Esophagus (tissue), 2 donors: ENCODE measurements around the gene CLCA1. TPM values are rescaled to one million over a fixed set of nuclear protein-coding genes. Genes with fewer than 3 reads are reported as not detected.

Source experiments
- H3K27ac ChIP-seq, 2 donors: one replicate each; pipeline ENCODE4 v1.5.1; 2013; ENCODE audit warnings: low read depth in 2 of 2, mild to moderate bottlenecking in 2 of 2, inconsistent platforms in 1 of 2, low read length in 1 of 2, moderate library complexity in 1 of 2
- H3K27me3 ChIP-seq, 2 donors: one replicate each; pipeline ENCODE4 v1.6.1; 2013; ENCODE audit warnings: low read length in 2 of 2, control low read depth in 1 of 2, mild to moderate bottlenecking in 1 of 2; ENCODE audit not compliant: insufficient read depth in 2 of 2, control insufficient read depth in 1 of 2
- H3K36me3 ChIP-seq, 2 donors: one replicate each; pipeline ENCODE4 v1.6.1; 2013; ENCODE audit warnings: low read length in 1 of 2; ENCODE audit not compliant: control insufficient read depth in 2 of 2, insufficient read depth in 2 of 2
- H3K4me1 ChIP-seq, 2 donors: one replicate each; pipeline ENCODE4 v1.6.1; 2013; ENCODE audit warnings: low read length in 1 of 2; ENCODE audit not compliant: control insufficient read depth in 2 of 2, insufficient read depth in 2 of 2
- H3K4me3 ChIP-seq, 2 donors: one replicate each; pipeline ENCODE4 v1.5.1; 2013; ENCODE audit warnings: low read length in 2 of 2, mild to moderate bottlenecking in 2 of 2, low read depth in 1 of 2, moderate library complexity in 1 of 2
- H3K9me3 ChIP-seq, 2 donors: one replicate each; pipeline ENCODE4 v1.6.1; 2013; ENCODE audit warnings: mild to moderate bottlenecking in 2 of 2, low read depth in 1 of 2, low read length in 1 of 2, moderate library complexity in 1 of 2; ENCODE audit not compliant: control insufficient read depth in 2 of 2, insufficient read depth in 1 of 2
- WGBS, 2 donors: extraction: QIAGEN DNeasy Blood & Tissue Kit; methylation state at CpG; one replicate each; pipeline ENCODE4 v1.1.7; 2013; 5-methylcytosine and 5-hydroxymethylcytosine counted together
- polyA plus RNA-seq, 2 donors: library from polyadenylated mRNA; stranded (reverse); fragments of 200-250 nt; gene quantifications; one replicate each; pipeline ENCODE4 v1.2.3, GENCODE V29; 2013
- donor health status: healthy with polysubstance abuse.
- donor health status: Bipolar disorder and iron deficiency.

The CLCA1 gene
- polyA plus RNA-seq, 2 donors: 0.10 TPM; not detected in 1

DNA sequence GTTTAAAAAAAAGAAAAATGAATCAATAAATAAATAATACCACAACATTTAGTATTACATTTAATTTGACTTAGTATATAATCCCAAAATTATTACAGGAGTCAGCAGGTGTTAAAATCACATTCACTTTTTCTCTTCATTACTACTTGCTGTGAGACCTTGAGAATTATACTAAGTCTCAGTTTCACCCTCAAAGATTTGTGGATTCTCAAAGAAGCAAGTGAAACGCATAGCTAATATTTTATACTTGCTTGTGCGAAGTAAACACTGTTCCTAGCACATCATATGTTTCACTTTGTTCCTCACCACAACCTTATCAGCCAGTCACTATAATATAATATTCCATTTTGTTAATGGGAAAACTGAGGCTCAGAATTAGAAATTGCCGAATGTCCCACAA, 4.0 kb downstream of the CLCA1 start:
- H3K36me3 ChIP-seq: no peaks in the 10 kb centered on the region
- 66 to 89% methylated on average over 3 of the region's 3 CpGs for WGBS, 2 donors
- H3K9me3 ChIP-seq: no peaks in the 10 kb centered on the region
- H3K4me1 ChIP-seq: no peaks in the 10 kb centered on the region
- H3K27me3 ChIP-seq: no peaks in the 10 kb centered on the region
- H3K27ac ChIP-seq: no peak overlapping the region
- no peak overlapping the region for H3K4me3 ChIP-seq

DNA sequence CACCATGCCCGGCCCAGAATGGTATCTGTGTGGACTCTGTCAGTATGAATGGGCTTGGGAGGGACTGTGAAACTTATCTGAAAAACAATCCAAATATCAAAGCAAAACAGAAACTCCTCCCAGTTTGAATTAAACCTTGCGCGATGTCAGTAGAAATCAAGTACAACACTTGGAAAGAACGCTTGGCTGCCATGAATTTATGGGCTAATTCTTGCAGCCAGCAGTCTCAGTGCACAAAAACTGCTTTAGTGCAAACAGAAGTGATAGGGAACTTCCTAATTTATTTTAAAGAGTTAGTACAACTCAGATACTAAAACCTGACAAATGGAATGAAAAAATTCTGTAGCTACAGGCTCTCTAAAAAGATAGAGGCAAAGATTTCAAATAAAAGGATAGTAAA, 8.5 kb downstream of the CLCA1 start:
- Histone ChIP-seq H3K9me3 (no peaks in the 10 kb centered on the region), H3K27me3 (no peaks in the 10 kb centered on the region), H3K4me1 (no peaks in the 10 kb centered on the region), H3K27ac (no peak overlapping the region), H3K36me3 (no peaks in the 10 kb centered on the region), H3K4me3 (no peak overlapping the region)
- 72 to 79% methylated on average over 4 of the region's 4 CpGs for WGBS, 2 donors

DNA sequence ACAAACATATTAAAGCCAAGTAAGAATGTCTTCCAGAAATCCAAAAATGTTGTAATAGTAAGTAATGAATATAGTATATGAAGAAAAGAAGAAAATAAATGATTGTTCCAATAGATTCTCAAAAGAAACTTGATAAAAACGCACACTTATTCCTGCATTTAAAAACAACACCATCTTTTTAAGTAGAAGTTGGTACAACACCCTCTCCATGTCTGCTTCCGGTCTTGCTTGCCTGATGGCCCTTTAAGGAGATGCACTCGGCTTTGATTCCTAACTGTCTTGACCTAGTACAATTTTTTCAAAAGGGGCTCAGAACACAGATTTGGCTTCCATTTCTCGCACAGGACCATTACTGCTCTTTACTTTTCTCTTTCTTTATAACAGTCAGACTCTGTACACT, 9.0 kb downstream of the CLCA1 start:
- Histone ChIP-seq H3K4me3 (no peak overlapping the region), H3K27me3 (no peaks in the 10 kb centered on the region), H3K9me3 (no peaks in the 10 kb centered on the region), H3K27ac (no peak overlapping the region), H3K4me1 (no peaks in the 10 kb centered on the region), H3K36me3 (no peaks in the 10 kb centered on the region)
- 76 to 80% methylated on average over 4 of the region's 4 CpGs for WGBS, 2 donors

DNA sequence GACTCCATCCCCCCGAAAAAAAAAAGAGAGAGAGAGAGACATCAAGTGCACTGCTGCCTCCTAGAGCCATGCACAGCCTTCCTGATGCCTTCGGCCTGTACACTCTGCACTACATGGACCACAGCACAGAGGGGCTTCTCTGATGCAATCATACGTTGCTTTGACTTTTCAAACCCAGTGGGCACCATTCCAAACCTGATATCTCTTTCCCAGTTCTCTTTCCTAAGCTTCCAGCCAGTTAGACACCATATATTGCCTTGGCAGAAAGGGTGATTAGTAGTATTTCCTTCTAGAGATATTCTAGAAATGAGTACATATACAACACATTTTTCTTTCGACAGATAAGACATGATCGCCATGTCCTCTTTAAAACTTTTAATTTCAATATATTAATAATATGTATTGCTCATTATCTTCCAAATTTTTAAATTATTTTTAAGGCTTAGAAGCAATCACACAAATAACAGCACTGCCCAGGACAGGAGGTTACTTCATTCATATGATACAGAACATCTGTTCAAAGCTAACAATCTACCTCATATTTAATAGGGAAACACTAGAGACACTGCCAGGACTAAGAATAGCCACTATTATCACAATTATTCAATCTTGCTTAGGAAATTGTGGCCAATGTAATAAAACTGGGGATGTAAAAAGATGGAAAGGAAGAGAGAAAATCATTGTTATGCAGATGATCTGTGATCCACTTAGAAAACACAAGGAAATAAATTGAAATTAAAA, 9.9 kb downstream of the CLCA1 start:
- H3K4me3 ChIP-seq: no peak overlapping the region
- WGBS, 2 donors: 67 to 91% methylated on average over 5 of the region's 5 CpGs
- H3K9me3 ChIP-seq: no peaks in the 10 kb centered on the region
- H3K27ac ChIP-seq: no peak overlapping the region
- no peaks in the 10 kb centered on the region for H3K36me3 ChIP-seq
- H3K4me1 ChIP-seq: no peaks in the 10 kb centered on the region
- H3K27me3 ChIP-seq: no peaks in the 10 kb centered on the region

DNA sequence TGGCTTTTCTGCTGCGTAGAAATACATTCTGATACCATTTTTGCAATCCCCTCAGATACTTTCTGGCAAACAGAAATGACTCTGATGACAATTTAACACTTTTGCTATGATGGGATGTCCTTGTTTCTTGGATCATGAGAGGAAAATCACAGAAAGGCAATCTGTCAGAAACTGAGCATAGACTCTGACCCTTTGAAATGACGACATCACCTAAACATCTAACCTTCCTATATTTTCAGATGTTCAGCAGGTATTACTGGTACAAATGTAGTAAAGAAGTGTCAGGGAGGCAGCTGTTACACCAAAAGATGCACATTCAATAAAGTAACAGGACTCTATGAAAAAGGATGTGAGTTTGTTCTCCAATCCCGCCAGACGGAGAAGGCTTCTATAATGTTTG, 13.2 kb downstream of the CLCA1 start:
- 82 to 90% methylated on average over 4 of the region's 4 CpGs for WGBS, 2 donors

DNA sequence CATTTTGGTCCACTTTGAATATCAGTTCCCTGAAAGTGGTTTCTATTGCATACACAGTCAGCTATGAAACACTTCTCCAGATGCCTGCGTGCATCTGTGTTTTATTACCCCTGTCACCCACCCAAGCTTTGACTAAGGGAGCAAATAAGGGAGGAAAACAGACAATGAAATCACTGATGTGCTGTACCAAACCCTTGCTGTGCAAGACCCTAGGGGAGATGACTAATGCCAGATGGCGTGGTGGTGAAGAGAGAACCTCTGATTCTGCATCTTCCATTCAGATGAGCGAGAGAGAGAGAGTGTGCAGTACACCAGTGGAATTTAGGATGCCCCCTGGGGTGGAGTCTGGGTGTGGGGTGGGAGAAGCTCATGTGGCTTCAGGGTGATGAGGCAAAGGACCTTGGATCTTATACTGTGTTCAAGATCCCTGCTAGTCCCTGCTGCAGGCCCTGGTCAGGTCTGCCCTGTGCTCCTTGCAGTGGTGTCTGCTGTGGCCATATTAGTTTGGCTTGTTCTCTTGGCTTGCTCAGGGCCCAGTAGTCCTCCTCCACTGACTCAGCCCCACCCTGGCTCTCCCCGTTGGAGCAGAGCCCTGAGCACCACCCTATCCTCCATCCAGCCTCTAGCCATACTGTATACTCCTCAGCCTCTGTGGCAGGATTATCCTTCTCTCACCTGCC, 18.5 kb downstream of the CLCA1 start:
- no peaks in the 10 kb centered on the region for H3K36me3 ChIP-seq
- H3K4me3 ChIP-seq: no peak overlapping the region
- no peaks in the 10 kb centered on the region for H3K9me3 ChIP-seq
- H3K27ac ChIP-seq: no peak overlapping the region
- no peaks in the 10 kb centered on the region for H3K27me3 ChIP-seq
- 67 to 68% methylated on average over 4 of the region's 4 CpGs for WGBS, 2 donors
- peaks cover 0 to 4% of the 10 kb centered on the region in 2 donors for H3K4me1 ChIP-seq

More for the DNA sequence above, 13.2 kb downstream of the CLCA1 start:
- Histone ChIP-seq H3K4me1 (no peaks in the 10 kb centered on the region), H3K4me3 (no peak overlapping the region), H3K27me3 (no peaks in the 10 kb centered on the region), H3K9me3 (no peaks in the 10 kb centered on the region), H3K27ac (no peak overlapping the region), H3K36me3 (no peaks in the 10 kb centered on the region)

DNA sequence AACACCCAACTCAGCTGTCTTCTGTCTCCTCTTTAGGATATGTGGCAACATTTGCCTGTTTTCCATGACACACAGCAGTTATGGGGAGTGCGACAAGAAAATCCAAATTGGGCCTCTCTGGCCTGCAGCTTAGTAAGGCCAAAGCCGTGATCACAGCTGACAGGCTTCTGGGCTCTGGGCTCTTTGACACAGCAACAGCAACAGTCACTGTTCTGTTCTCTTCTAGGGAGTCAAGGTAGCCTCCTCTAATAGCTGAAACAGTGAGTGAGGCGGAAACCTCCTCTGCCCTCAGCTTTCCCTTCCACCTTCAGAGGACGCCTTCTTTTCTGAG, 19.0 kb downstream of the CLCA1 start:
- no peaks in the 10 kb centered on the region for H3K9me3 ChIP-seq
- no peak overlapping the region for H3K4me3 ChIP-seq
- no peak overlapping the region for H3K27ac ChIP-seq
- no peaks in the 10 kb centered on the region for H3K27me3 ChIP-seq
- H3K36me3 ChIP-seq: no peaks in the 10 kb centered on the region
- 93 to 94% methylated on average over 4 of the region's 4 CpGs for WGBS, 2 donors
- H3K4me1 ChIP-seq: peaks cover 0 to 4% of the 10 kb centered on the region in 2 donors

DNA sequence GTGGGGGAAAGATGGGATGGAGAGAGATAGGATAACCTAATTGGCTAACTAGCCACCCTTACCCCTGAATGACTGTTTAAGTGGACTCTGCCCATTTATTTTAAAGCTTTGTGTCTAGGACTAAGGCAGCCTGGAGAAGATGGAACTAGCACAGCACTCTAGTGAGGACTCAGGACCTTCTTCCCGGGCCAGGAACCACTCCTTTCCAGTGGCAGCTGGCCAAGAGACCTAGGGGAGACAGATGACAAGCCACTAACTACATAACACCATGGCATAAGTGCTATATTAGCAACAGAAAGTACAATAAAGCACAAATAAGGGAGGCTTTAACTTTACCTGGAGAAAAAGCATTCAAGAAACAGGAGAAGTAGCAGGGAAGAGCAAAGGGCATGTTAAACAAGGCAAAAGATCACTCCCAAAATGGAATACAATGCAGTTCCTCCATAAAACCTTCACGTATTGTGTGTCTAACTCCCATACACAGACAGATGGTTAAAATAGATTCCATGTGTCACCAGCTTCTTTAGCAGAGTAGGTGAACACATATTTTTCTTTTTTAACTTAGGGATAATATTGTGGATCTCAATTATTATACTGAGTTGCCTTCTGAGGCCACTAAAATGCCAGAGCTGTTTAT, 20.6 kb downstream of the CLCA1 start:
- H3K9me3 ChIP-seq: no peaks in the 10 kb centered on the region
- H3K27ac ChIP-seq: no peak overlapping the region
- H3K4me1 ChIP-seq: peaks cover 0 to 4% of the 10 kb centered on the region in 2 donors
- 65% methylated on average over 2 of the region's 2 CpGs for WGBS, 2 donors
- no peak overlapping the region for H3K4me3 ChIP-seq
- H3K36me3 ChIP-seq: no peaks in the 10 kb centered on the region
- H3K27me3 ChIP-seq: no peaks in the 10 kb centered on the region

DNA sequence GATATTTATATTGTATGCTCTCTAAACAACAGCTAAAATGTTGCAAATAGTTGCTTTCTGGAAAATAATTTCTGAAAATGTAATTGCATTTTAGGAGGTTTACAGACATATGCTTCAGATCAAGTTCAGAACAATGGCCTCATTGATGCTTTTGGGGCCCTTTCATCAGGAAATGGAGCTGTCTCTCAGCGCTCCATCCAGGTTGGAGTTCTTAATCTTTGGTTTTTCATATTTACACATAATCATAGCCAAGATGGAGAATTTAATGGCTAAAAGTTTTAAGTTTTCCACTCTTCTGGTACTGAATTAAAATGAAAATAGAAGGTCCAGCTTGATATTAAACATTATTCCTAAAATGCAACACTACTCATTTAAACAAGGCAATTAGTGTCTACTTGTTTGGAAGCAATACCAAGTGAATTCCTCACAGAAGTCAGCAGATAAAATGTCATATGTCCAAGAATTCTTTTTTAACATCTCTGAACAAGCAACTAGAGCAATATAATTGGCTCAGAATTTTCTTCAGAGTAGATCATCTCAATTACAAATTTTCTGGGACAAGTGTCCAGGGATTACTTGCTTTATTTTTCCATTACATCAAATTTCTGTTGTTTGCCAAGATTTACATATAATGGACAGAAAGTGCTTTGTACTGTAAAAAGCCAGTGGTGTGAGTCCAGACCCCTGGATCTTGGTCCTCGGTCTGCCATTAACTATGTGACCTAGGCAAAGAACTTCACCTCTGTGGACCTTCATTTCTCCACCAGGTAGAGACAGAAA, 22.6 kb downstream of the CLCA1 start:
- Histone ChIP-seq H3K36me3 (no peaks in the 10 kb centered on the region), H3K27me3 (no peaks in the 10 kb centered on the region), H3K4me3 (no peak overlapping the region), H3K27ac (no peak overlapping the region), H3K4me1 (peaks cover 0 to 4% of the 10 kb centered on the region in 2 donors), H3K9me3 (no peaks in the 10 kb centered on the region)
- WGBS, 2 donors: 91 to 94% methylated on average over 2 of the region's 2 CpGs
